ENCODE results near the gene SUPT16H. TPM values are rescaled to one million over a fixed set of nuclear protein-coding genes. Genes with fewer than 3 reads are reported as not detected.

Gene SUPT16H
- total and polyA plus RNA-seq, 2 of the 13 experiments (the other 11 are each of a cell fraction or from before 2014, with no cell fraction given): 77.5 to 230 TPM

DNA sequence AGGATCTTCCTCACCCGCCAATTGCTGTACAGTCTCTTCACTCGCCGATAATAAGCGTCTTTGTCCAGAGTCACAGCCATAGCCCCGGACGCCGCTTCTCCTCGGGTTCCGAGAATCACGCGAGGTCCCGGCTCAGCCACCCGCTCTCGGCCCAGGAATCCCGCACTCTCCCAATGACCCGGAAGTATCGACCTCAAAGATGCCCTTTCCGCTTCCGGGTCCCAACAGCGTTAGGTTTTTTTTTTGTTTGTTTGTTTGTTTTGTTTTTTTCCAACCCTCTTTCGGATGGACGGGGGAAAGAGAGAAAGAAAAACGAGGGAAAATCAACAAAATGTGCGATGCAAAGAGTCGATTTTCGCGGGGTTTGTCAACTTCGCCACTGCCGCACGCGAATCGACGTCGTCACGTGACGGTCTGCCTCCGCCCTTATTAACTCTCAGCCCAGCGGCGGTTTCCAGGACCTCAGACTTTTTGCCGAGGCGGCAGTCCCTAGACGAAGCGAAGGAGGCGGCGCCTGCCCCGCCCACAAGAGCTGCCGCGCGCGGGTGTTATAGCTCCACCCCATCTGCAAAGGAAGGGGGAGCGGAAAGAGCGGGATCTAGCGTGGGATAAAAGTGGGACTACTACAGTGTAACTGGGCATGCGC lies at the start of gene SUPT16H (continued):
- TF ChIP-seq, protein P1, sequence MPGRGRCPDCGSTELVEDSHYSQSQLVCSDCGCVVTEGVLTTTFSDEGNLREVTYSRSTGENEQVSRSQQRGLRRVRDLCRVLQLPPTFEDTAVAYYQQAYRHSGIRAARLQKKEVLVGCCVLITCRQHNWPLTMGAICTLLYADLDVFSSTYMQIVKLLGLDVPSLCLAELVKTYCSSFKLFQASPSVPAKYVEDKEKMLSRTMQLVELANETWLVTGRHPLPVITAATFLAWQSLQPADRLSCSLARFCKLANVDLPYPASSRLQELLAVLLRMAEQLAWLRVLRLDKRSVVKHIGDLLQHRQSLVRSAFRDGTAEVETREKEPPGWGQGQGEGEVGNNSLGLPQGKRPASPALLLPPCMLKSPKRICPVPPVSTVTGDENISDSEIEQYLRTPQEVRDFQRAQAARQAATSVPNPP (CRISPR knock-in tag; IDR thresholded peaks at IDR 0.05): peak; percentile 77; the same call in 1 of the 2 replicates
- TF ChIP-seq ZNF484 (CRISPR knock-in tag; IDR thresholded peaks at IDR 0.05; ENCODE audit: borderline replicate concordance, low read depth) (no peak), TBP (CRISPR knock-in tag; IDR thresholded peaks at IDR 0.05) (no peak), ZBTB3 (CRISPR knock-in tag; IDR thresholded peaks at IDR 0.05; ENCODE audit: borderline replicate concordance, low read depth) (peak; percentile 52; the same call in 1 of the 2 replicates), ZNF34 (CRISPR knock-in tag; IDR thresholded peaks at IDR 0.05; ENCODE audit: borderline replicate concordance) (no peak; the same call in 1 of the 2 replicates), RXRB (CRISPR knock-in tag; IDR thresholded peaks at IDR 0.05; ENCODE audit: borderline replicate concordance) (no peak), MED8 (CRISPR knock-in tag; IDR thresholded peaks at IDR 0.05; ENCODE audit: insufficient replicate concordance) (no peak), ZNF850 (CRISPR knock-in tag; conservative IDR thresholded peaks at IDR 0.05) (no peak), ZNF296 (CRISPR knock-in tag; conservative IDR thresholded peaks at IDR 0.05) (peak; percentile 12; the same call in 1 of the 2 replicates), TOE1 (CRISPR knock-in tag; IDR thresholded peaks at IDR 0.05) (peak; percentile 27), MTF1 (CRISPR knock-in tag; IDR thresholded peaks at IDR 0.05) (no peak; the same call in 1 of the 2 replicates), PTBP1 (IDR thresholded peaks at IDR 0.05; ENCODE audit: low read depth, low read length, poor library complexity, severe bottlenecking) (peak; percentile 93), ZC3H4 (CRISPR knock-in tag; IDR thresholded peaks at IDR 0.05; ENCODE audit: borderline replicate concordance) (peak; percentile 31; the same call in 1 of the 2 replicates), SALL2 (CRISPR knock-in tag; IDR thresholded peaks at IDR 0.05) (no peak; the same call in 1 of the 2 replicates), CENPT (CRISPR knock-in tag; IDR thresholded peaks at IDR 0.05; ENCODE audit: low read depth) (no peak), ZNF761 (CRISPR knock-in tag; conservative IDR thresholded peaks at IDR 0.05) (no peak)
- TF ChIP-seq, protein P2, sequence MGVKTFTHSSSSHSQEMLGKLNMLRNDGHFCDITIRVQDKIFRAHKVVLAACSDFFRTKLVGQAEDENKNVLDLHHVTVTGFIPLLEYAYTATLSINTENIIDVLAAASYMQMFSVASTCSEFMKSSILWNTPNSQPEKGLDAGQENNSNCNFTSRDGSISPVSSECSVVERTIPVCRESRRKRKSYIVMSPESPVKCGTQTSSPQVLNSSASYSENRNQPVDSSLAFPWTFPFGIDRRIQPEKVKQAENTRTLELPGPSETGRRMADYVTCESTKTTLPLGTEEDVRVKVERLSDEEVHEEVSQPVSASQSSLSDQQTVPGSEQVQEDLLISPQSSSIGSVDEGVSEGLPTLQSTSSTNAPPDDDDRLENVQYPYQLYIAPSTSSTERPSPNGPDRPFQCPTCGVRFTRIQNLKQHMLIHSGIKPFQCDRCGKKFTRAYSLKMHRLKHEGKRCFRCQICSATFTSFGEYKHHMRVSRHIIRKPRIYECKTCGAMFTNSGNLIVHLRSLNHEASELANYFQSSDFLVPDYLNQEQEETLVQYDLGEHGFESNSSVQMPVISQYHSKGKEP (CRISPR knock-in tag; IDR thresholded peaks at IDR 0.05): no peak
- TF ChIP-seq, protein P3, sequence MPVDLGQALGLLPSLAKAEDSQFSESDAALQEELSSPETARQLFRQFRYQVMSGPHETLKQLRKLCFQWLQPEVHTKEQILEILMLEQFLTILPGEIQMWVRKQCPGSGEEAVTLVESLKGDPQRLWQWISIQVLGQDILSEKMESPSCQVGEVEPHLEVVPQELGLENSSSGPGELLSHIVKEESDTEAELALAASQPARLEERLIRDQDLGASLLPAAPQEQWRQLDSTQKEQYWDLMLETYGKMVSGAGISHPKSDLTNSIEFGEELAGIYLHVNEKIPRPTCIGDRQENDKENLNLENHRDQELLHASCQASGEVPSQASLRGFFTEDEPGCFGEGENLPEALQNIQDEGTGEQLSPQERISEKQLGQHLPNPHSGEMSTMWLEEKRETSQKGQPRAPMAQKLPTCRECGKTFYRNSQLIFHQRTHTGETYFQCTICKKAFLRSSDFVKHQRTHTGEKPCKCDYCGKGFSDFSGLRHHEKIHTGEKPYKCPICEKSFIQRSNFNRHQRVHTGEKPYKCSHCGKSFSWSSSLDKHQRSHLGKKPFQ (CRISPR knock-in tag; IDR thresholded peaks at IDR 0.05; ENCODE audit: insufficient replicate concordance): peak; percentile 93
- TF ChIP-seq, protein P4, sequence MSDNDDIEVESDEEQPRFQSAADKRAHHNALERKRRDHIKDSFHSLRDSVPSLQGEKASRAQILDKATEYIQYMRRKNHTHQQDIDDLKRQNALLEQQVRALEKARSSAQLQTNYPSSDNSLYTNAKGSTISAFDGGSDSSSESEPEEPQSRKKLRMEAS (IDR thresholded peaks at IDR 0.05): peak; percentile 87
- TF ChIP-seq, protein P5, sequence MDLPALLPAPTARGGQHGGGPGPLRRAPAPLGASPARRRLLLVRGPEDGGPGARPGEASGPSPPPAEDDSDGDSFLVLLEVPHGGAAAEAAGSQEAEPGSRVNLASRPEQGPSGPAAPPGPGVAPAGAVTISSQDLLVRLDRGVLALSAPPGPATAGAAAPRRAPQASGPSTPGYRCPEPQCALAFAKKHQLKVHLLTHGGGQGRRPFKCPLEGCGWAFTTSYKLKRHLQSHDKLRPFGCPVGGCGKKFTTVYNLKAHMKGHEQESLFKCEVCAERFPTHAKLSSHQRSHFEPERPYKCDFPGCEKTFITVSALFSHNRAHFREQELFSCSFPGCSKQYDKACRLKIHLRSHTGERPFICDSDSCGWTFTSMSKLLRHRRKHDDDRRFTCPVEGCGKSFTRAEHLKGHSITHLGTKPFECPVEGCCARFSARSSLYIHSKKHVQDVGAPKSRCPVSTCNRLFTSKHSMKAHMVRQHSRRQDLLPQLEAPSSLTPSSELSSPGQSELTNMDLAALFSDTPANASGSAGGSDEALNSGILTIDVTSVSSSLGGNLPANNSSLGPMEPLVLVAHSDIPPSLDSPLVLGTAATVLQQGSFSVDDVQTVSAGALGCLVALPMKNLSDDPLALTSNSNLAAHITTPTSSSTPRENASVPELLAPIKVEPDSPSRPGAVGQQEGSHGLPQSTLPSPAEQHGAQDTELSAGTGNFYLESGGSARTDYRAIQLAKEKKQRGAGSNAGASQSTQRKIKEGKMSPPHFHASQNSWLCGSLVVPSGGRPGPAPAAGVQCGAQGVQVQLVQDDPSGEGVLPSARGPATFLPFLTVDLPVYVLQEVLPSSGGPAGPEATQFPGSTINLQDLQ (CRISPR knock-in tag; IDR thresholded peaks at IDR 0.05): peak; percentile 96
- TF ChIP-seq, protein P6, sequence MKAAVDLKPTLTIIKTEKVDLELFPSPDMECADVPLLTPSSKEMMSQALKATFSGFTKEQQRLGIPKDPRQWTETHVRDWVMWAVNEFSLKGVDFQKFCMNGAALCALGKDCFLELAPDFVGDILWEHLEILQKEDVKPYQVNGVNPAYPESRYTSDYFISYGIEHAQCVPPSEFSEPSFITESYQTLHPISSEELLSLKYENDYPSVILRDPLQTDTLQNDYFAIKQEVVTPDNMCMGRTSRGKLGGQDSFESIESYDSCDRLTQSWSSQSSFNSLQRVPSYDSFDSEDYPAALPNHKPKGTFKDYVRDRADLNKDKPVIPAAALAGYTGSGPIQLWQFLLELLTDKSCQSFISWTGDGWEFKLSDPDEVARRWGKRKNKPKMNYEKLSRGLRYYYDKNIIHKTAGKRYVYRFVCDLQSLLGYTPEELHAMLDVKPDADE (CRISPR knock-in tag; IDR thresholded peaks at IDR 0.05): no peak

All from HepG2 (cell line).